GM23248 (cell line): Measurements from ENCODE around the gene CLIC5.

Source experiments
- EZH2 ChIP-seq: fragments of 200-600 bp; sonication (generic); IDR thresholded peaks from 2 replicates; pipeline ENCODE4 v1.6.1; 2018; ENCODE audit warnings: antibody characterized with exemption, mild to moderate bottlenecking; ENCODE audit not compliant: insufficient read depth, poor library complexity, severe bottlenecking
- EZH2phosphoT487 ChIP-seq: fragments of 200-600 bp; sonication (generic); IDR thresholded peaks from 2 replicates; pipeline ENCODE4 v1.6.1; 2018; ENCODE audit warnings: antibody characterized with exemption, moderate library complexity, mild to moderate bottlenecking, low read depth; ENCODE audit not compliant: insufficient read depth

DNA sequence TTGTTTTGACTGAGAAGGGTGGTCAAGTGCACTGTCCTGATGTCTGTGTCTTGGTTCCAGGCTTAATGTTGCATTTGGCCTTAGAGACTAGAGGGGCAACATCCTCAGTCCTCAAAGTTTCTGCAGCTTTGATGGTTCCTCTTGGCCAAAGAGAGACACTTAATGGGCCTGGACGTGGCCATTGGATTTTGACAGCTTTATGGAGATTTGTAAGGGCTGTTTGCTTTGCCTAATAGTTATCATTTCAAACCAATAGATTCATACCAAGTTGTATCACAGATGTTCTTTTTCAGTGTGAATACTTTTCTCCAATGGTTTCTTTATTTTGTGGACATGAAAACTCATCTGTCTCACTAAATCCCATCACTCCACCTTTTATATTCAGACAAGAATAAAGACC is 45.8 kb upstream of the CLIC5 start:
- TF ChIP-seq EZH2: no peak
- TF ChIP-seq EZH2phosphoT487: no peak
